Subcutaneous adipose tissue (tissue), 4 donors: ENCODE measurements around the gene MPZL3. TPM values are rescaled to one million over a fixed set of nuclear protein-coding genes. Genes with fewer than 3 reads are reported as not detected.

ENCODE experiments used
- total RNA-seq, 4 donors: library from RNA; depleted of rRNA; stranded (reverse); fragments of >200 nt; gene quantifications; one replicate each; pipeline ENCODE4 v1.1.0, GENCODE V29; 2016
- TF ChIP-seq, protein P1 (sequence below): fragments of 450-650 bp; IDR thresholded peaks from one replicate; pipeline ENCODE4 v1.5.1; 2016; ENCODE audit warnings: low read depth, mild to moderate bottlenecking, control low read depth, antibody characterized with exemption, moderate library complexity

MPZL3 gene
- total RNA-seq, 4 donors from 2014 or later: 1.1 to 3.7 (median 2.0) TPM

DNA sequence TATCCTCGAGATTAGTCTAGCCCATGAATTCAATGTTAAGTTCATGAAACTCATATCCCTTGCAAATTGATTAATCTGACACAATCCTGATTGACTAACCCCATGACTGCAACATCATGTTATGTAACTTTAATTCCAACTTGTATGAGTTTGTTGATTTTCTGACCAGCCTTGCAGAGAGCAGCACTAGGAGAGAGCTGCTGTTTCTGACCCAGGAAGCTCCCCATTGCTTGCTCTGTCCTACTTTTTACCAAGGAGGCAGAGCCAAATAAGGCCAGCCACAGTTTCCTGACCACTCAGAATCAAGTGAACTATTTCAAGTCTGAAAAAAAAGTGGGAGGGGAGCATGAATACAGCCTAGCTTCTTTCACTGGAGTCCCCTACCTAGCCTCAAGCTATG lies 13.2 kb downstream of the MPZL3 start:
- TF ChIP-seq, protein P1, sequence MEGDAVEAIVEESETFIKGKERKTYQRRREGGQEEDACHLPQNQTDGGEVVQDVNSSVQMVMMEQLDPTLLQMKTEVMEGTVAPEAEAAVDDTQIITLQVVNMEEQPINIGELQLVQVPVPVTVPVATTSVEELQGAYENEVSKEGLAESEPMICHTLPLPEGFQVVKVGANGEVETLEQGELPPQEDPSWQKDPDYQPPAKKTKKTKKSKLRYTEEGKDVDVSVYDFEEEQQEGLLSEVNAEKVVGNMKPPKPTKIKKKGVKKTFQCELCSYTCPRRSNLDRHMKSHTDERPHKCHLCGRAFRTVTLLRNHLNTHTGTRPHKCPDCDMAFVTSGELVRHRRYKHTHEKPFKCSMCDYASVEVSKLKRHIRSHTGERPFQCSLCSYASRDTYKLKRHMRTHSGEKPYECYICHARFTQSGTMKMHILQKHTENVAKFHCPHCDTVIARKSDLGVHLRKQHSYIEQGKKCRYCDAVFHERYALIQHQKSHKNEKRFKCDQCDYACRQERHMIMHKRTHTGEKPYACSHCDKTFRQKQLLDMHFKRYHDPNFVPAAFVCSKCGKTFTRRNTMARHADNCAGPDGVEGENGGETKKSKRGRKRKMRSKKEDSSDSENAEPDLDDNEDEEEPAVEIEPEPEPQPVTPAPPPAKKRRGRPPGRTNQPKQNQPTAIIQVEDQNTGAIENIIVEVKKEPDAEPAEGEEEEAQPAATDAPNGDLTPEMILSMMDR: no peak

DNA sequence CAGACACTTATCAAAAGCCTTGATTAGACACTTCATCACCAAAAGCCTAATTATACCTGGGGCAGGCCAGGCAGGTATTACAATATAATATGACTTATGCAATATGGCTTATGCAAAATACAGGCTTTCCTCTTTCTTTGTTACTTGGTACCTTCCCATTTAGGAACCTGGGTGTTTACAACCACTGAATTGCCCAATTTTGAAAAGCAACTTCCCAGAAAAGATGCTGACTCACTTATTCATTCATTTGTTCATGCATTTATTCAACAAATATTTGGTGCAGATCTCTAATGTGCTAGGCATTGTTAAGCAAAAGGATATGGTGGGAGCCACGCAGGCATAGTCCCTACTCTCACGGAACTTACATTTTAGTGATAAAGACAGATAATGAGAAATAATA lies 13.7 kb downstream of the MPZL3 start:
- TF ChIP-seq, protein P1: no peak

DNA sequence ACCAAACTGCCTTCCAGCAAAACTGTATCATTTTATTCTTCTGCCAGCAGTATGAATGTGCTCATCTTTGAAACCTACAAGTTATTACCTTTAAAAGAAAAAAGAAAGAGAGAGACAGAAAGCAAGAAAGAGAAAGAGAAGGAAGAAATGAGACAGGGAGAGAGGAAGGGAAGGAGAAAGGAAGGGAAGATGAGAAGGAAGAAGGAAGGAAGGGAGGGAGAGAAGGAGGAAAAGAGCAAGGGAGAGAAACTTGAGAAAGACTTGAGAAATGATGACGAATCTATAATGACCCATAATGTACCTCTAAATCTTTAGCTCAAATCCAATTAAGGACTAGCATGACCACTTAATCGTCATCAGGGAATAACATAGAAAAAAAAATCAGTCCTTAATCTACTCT lies 16.0 kb downstream of the MPZL3 start:
- TF ChIP-seq, protein P1: no peak

DNA sequence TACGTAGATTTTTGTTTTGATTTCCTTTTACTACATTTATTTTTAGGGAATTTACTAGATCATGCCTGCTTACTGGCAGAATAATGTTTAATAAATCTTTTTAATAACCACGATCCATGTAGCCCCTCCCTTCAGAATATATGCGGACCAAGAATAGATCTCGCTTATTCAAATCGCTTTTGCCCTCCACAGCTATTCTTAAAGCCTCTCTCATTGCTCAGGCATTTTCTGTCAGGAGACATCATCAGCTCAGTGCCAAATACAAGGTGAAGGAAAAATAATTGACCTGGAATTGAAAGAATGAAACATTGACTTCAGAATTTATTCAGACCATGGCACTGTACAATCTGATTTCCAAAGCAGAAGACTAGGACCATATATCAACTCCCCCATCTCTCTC lies 17.3 kb downstream of the MPZL3 start:
- TF ChIP-seq, protein P1: no peak

DNA sequence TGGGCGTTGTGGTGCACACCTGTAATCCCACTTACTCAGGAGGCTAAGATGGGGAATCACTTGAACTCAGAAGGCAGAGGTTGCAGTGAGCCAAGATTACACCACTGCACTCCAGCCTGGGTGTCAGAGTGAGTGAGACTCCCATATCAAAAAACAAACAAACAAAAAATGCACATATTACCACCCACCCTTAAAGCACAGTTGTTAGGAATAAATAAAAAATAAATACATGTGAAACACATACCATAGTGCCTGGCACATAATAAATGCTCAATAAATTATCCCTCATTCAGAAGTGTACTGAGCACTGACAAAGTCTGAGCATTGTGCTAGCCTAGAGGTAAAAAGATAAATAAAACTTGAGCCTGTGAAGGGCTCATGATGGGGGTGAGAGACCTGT lies 18.3 kb downstream of the MPZL3 start:
- TF ChIP-seq, protein P1: no peak

DNA sequence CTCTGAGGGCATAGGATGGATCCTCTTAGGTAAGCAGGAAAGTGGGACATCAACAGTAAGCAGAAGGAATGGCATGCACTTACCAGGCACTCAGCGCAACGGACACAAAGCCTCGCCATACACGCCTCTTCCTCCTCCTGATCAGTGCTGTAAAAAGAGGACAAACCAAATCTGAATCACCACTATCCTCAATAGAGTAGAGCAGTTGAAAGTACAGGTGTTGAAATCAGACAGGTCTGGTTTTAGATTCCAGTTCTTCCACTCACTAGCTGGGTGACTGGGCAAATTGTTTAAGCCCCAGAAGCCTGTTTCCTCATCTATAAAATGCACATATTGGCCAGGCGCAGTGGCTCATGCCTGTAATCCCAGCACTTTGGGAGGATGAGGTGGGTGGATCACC lies 18.8 kb downstream of the MPZL3 start:
- TF ChIP-seq, protein P1: no peak

DNA sequence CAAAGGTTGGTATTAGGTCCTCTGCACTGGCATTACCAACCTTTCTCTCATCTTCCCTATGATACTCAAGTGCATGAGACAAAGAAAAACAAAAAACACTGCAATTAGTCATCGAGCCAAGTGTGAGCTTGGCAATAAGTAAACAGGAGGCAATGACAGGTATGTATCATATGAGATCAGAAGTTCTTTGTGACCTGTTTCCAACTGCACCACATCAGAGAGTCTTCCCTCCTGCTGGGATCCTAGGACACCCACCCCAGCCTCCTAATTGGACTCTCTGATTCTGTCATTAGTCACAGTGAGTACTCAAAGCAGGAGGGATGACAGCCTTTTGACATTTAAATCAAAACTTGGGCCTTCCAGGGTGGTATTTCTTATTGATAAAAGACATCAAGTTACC lies 19.5 kb downstream of the MPZL3 start:
- TF ChIP-seq, protein P1: no peak
